ENCODE measurements around the gene ZC3H12A. TPM values are rescaled to one million over a fixed set of nuclear protein-coding genes. Genes with fewer than 3 reads are reported as not detected.
A peak's percentile ranks its signal among the peaks of the same experiment; 100 is the strongest.

ZC3H12A gene
- total and polyA plus RNA-seq, 2 donors (not counting 1 experiment from before 2014, with no cell fraction given): 73.0 to 170 TPM

GRCh38 chr1:37513795-37514349, 39.5 kb downstream of the ZC3H12A start:
- Mint-ChIP-seq H3K4me3 (peak overlapping the region; percentile 98), H3K4me1 (peaks cover 38% of the 10 kb centered on the region), H3K9me3 (ENCODE audit: insufficient read depth) (no peaks in the 10 kb centered on the region), H3K27ac (peak overlapping the region; percentile 95), H3K27me3 (no peaks in the 10 kb centered on the region)
- Histone ChIP-seq H4K20me1 (ENCODE audit: control insufficient read depth, insufficient read depth, low read length, poor library complexity, severe bottlenecking) (peaks cover 13% of the 10 kb centered on the region), H3K4me3 (ENCODE audit: control extremely low read depth in 1 of 5, extremely low read depth in 1 of 5, insufficient read depth in 1 of 5, low read depth in 2 of 5, low read length in 4 of 5) (peak overlapping the region; percentile 23 to 80 (median 77)), H3K4me2 (replicated peaks; ENCODE audit: low read depth, low read length, poor library complexity, severe bottlenecking) (peak overlapping the region; percentile 76), H2AFZ (ENCODE audit: insufficient read depth, low read depth, low read length, poor library complexity, severe bottlenecking) (peak overlapping the region; percentile 94), H3K27me3 (replicated peaks in 1 of 4; ENCODE audit: control extremely low read depth in 1 of 4, control insufficient read depth in 3 of 4, insufficient read depth in 4 of 4, low read length in 3 of 4) (no peaks in the 10 kb centered on the region), H3K79me2 (ENCODE audit: control insufficient read depth, insufficient read depth, low read length) (peaks cover 42% of the 10 kb centered on the region), H3K27ac (ENCODE audit: low read length in 2 of 2) (peak overlapping the region in 1 of 2 donors; percentile 78), H3K9ac (ENCODE audit: low read length) (peak overlapping the region; percentile 67), H3K9me3 (ENCODE audit: control extremely low read depth in 1 of 3, control insufficient read depth in 2 of 3, insufficient read depth in 1 of 3, low read length in 2 of 3) (no peaks in the 10 kb centered on the region), H3K4me1 (ENCODE audit: control insufficient read depth in 2 of 2, insufficient read depth in 2 of 2, low read length in 2 of 2) (peaks cover 14 to 19% of the 10 kb centered on the region in 2 donors), H3K36me3 (replicated peaks in 1 of 2; ENCODE audit: control extremely low read depth in 1 of 2, control insufficient read depth in 1 of 2, extremely low read depth in 1 of 2, insufficient read depth in 2 of 2, low read length in 1 of 2) (peaks cover 9 to 14% of the 10 kb centered on the region in 2 experiments)
- DNase-seq (peak; percentile 58), ATAC-seq (ENCODE audit: low read depth) (no peak)
- intact Hi-C loops (cut with micrococcal nuclease): loop anchor here (1.0 to 2.0 kb wide), 5 partner anchors 40 to 178 kb away; partner anchors contain the start of genes CDCA8, GNL2, SNIP1 and ZC3H12A
- TF ChIP-seq EZH2 (IDR thresholded peaks at IDR 0.05; ENCODE audit: borderline replicate concordance, insufficient read depth, low read depth, low read length, poor library complexity, severe bottlenecking) (no peak), CTCF (IDR thresholded peaks at IDR 0.05) (no peak)
- POLR2A ChIA-PET: interaction anchor here (1.1 to 1.3 kb wide), 3 partner anchors 35 to 39 kb away, joined by 4 to 9 read pairs (median 5); no protein-coding TSS in a partner anchor
- CTCF ChIA-PET: interaction anchor here (1.1 to 3.9 kb wide), 13 partner anchors 8 to 177 kb away, joined by 3 to 33 read pairs (median 8); partner anchors contain the start of genes GNL2 and SNIP1
- WGBS (ENCODE audit: insufficient coverage): 11% methylated on average over 20 of the region's 26 CpGs
